ENCODE results near the gene SPATA1.
A peak's percentile ranks its signal among the peaks of the same experiment; 100 is the strongest.
"Not testable (repeated sequence)": the region's sequence is repeated elsewhere in the genome, so short reads cannot be mapped to it uniquely, and the experiment has no call there.

Gene SPATA1

GRCh38 chr1:84506002-84506728 lies at the start of gene SPATA1, which contains the start of gene GNG5:
SPATA1 (plus strand) TSS chr1:84506386; CDS start chr1:84516360, 9,974 bp downstream.
GNG5 (minus strand) TSS chr1:84506581; CDS start chr1:84506091, 490 bp downstream.
- DNase-seq: peak; percentile 91 to 97 (median 94)

- DNase-seq: no peak
Measured at GRCh38 chr1:84462118-84462517, 44.1 kb upstream of the SPATA1 start.

GRCh38 chr1:84467298-84467697 lies 38.9 kb upstream of the SPATA1 start:
- no peak for DNase-seq

GRCh38 chr1:84476225-84476624 lies 30.0 kb upstream of the SPATA1 start:
- DNase-seq: no peak

GRCh38 chr1:84478876-84479868 lies 27.0 kb upstream of the SPATA1 start, which contains the start of gene RPF1:
RPF1 (plus strand) TSS chr1:84479266; CDS start chr1:84479282, 16 bp downstream.
- DNase-seq: peak; percentile 71 to 95 (median 76)

- DNase-seq: no peak
Measured at GRCh38 chr1:84479998-84480397, 26.2 kb upstream of the SPATA1 start.

- DNase-seq: no peak
Measured at GRCh38 chr1:84480650-84481049, 25.5 kb upstream of the SPATA1 start.

- no peak for DNase-seq
Measured at GRCh38 chr1:84481317-84481716, 24.9 kb upstream of the SPATA1 start.

GRCh38 chr1:84488107-84488506 lies 18.1 kb upstream of the SPATA1 start:
- DNase-seq: no peak

GRCh38 chr1:84489766-84490165 lies 16.4 kb upstream of the SPATA1 start:
- no peak for DNase-seq

- DNase-seq: no peak
Measured at GRCh38 chr1:84492726-84493125, 13.5 kb upstream of the SPATA1 start.

- no peak for DNase-seq
Measured at GRCh38 chr1:84493747-84494146, 12.4 kb upstream of the SPATA1 start.

GRCh38 chr1:84496498-84496897 lies 9.7 kb upstream of the SPATA1 start:
- no peak for DNase-seq

GRCh38 chr1:84497631-84498275 lies 8.4 kb upstream of the SPATA1 start:
- DNase-seq: peak in 1 of 6 experiments; percentile 11

- DNase-seq: no peak
Measured at GRCh38 chr1:84502927-84503326, 3.3 kb upstream of the SPATA1 start.

GRCh38 chr1:84504580-84505492 lies 1.4 kb upstream of the SPATA1 start:
- DNase-seq: peak in 2 of 6 experiments; percentile 18 to 26

GRCh38 chr1:84505493-84506001 lies 639 bp upstream of the SPATA1 start:
- peak in 1 of 6 experiments; percentile 60 for DNase-seq

- peak in 2 of 6 experiments; percentile 59 to 62 for DNase-seq
Measured at GRCh38 chr1:84506729-84507453, 705 bp downstream of the SPATA1 start.

- not testable (repeated sequence) for DNase-seq
Measured at GRCh38 chr1:84507887-84508286, 1.7 kb downstream of the SPATA1 start.

- no peak for DNase-seq
Measured at GRCh38 chr1:84508510-84508909, 2.3 kb downstream of the SPATA1 start.

GRCh38 chr1:84509029-84509428 lies 2.8 kb downstream of the SPATA1 start:
- DNase-seq: no peak
